A673 (cell line): ENCODE results near the gene LTBR. TPM values are rescaled to one million over a fixed set of nuclear protein-coding genes. Genes with fewer than 3 reads are reported as not detected.
"Not testable (repeated sequence)": the region's sequence is repeated elsewhere in the genome, so short reads cannot be mapped to it uniquely, and the experiment has no call there.

ENCODE experiments used
- BruUV-seq: library from RNA; stranded (reverse); fragments of 400-500 nt; replicated peaks from 2 replicates; lab custom pipeline; 2021; lab: Mats Ljungman, UMichigan
- CTCF ChIA-PET: fragments of 300-600 bp; sonication (Branson Sonifier 250); formaldehyde crosslinking; loops from one replicate; lab custom pipeline; 2022; ENCODE audit warnings: antibody characterized with exemption; lab: Charles Lee
- POLR2A ChIA-PET: fragments of 300-600 bp; sonication (Branson Sonifier 250); formaldehyde crosslinking; loops from one replicate; lab custom pipeline; 2022; ENCODE audit warnings: antibody characterized with exemption; ENCODE audit not compliant: low non-redundant PET; lab: Charles Lee
- DNase-seq: peaks from one replicate; pipeline ENCODE4 v3.0.0-alpha.2; 2015; ENCODE audit warnings: low spot score
- H3K27ac ChIP-seq: fragments of 200-600 bp; sonication (generic); 2 replicates; pipeline ENCODE4 v1.5.1; 2016; ENCODE audit warnings: mixed run types, low read depth, mild to moderate bottlenecking, mixed read lengths, antibody characterized with exemption, low read length; ENCODE audit not compliant: poor library complexity, severe bottlenecking
- H3K27me3 ChIP-seq: fragments of 200-600 bp; sonication (generic); replicated peaks from 2 replicates; pipeline ENCODE4 v1.6.1; 2017; ENCODE audit warnings: mixed run types, low read depth, mild to moderate bottlenecking, mixed read lengths, antibody characterized with exemption, low read length; ENCODE audit not compliant: insufficient read depth, poor library complexity
- H3K36me3 ChIP-seq: fragments of 200-600 bp; sonication (generic); 2 replicates; pipeline ENCODE4 v1.6.1; 2016; ENCODE audit warnings: mixed run types, mild to moderate bottlenecking, mixed read lengths, antibody characterized with exemption, low read length; ENCODE audit not compliant: insufficient read depth, poor library complexity, severe bottlenecking
- H3K4me1 ChIP-seq: fragments of 200-600 bp; sonication (generic); 2 replicates; pipeline ENCODE4 v1.6.1; 2017; ENCODE audit warnings: mixed run types, mild to moderate bottlenecking, mixed read lengths, antibody characterized with exemption, low read length; ENCODE audit not compliant: insufficient read depth, poor library complexity, severe bottlenecking
- H3K4me3 ChIP-seq: fragments of 200-600 bp; sonication (generic); 2 replicates; pipeline ENCODE4 v1.5.1; 2016; ENCODE audit warnings: low read depth, mixed run types, mild to moderate bottlenecking, mixed read lengths, low read length; ENCODE audit not compliant: poor library complexity, severe bottlenecking
- H3K9me3 ChIP-seq: fragments of 200-600 bp; sonication (generic); 2 replicates; pipeline ENCODE4 v1.6.1; 2016; ENCODE audit warnings: mixed run types, low read depth, mild to moderate bottlenecking, mixed read lengths, antibody characterized with exemption, low read length; ENCODE audit not compliant: poor library complexity, severe bottlenecking
- CTCF ChIP-seq: fragments of 300-800, 200-600 bp; sonication (generic); conservative IDR thresholded peaks from 2 replicates; pipeline ENCODE4 v1.5.1; 2017; ENCODE audit warnings: low read depth, mild to moderate bottlenecking, antibody characterized with exemption, low read length, moderate library complexity, mixed read lengths
- EZH2 ChIP-seq: fragments of 200-600 bp; sonication (generic); IDR thresholded peaks from 2 replicates; pipeline ENCODE4 v1.6.1; 2017; ENCODE audit warnings: borderline replicate concordance, low read depth, mild to moderate bottlenecking, mixed read lengths, antibody characterized with exemption, low read length; ENCODE audit not compliant: poor library complexity, severe bottlenecking
- intact Hi-C: fragments of 100-400 bp; cut with micrococcal nuclease; formaldehyde crosslinking; loops from one replicate; pipeline ENCODE4 v1.10.0; 2022; ENCODE audit not compliant: unreplicated experiment
- total RNA-seq: library from RNA; stranded (reverse); gene quantifications from 2 replicates; pipeline ENCODE4 v1.2.3, GENCODE V29; 2021

LTBR gene
- total RNA-seq, 1 experiment from 2014 or later, result 27.5 TPM

- intact Hi-C loops, result no loop called here
- Histone ChIP-seq H3K27me3 (no peaks in the 10 kb centered on the region), H3K36me3 (no peaks in the 10 kb centered on the region), H3K4me1 (peaks cover 19% of the 10 kb centered on the region), H3K27ac (no peak overlapping the region), H3K4me3 (no peak overlapping the region), H3K9me3 (no peaks in the 10 kb centered on the region)
- BruUV-seq, result no TSS peak
- no peak for TF ChIP-seq CTCF
- TF ChIP-seq EZH2, result no peak
- DNase-seq, result no peak
- CTCF ChIA-PET, result no interaction called here
- POLR2A ChIA-PET, result no interaction called here
These were observed 43.1 kb downstream of the LTBR start for GRCh38 chr12:6426882-6427671.

GRCh38 chr12:6427796-6428195, 43.8 kb downstream of the LTBR start:
- H3K4me1 ChIP-seq, result peaks cover 19% of the 10 kb centered on the region
- intact Hi-C loops, H3K27ac ChIP-seq, H3K36me3 ChIP-seq, DNase-seq, H3K9me3 ChIP-seq, POLR2A ChIA-PET, H3K4me3 ChIP-seq, H3K27me3 ChIP-seq, CTCF ChIA-PET, BruUV-seq: not testable (repeated sequence)

GRCh38 chr12:6428326-6428725, 44.4 kb downstream of the LTBR start:
- intact Hi-C loops, result no loop called here
- ChIA-PET CTCF (no interaction called here), POLR2A (no interaction called here)
- BruUV-seq, result no TSS peak
- Histone ChIP-seq H3K27ac (no peak overlapping the region), H3K9me3 (no peaks in the 10 kb centered on the region), H3K4me3 (no peak overlapping the region), H3K27me3 (no peaks in the 10 kb centered on the region), H3K4me1 (peaks cover 19% of the 10 kb centered on the region), H3K36me3 (no peaks in the 10 kb centered on the region)
- TF ChIP-seq EZH2, result no peak
- TF ChIP-seq CTCF, result no peak
- no peak for DNase-seq
